WI38 (cell line): ENCODE results near the gene RNASET2.

Experiments used
- H3K4me3 ChIP-seq: 2 replicates; pipeline ENCODE4 v1.5.1; 2011; ENCODE audit warnings: low read depth, mild to moderate bottlenecking, control low read depth, low read length
- CTCF ChIP-seq: IDR thresholded peaks from 2 replicates; pipeline ENCODE4 v1.5.1; 2012; ENCODE audit warnings: low read depth, mild to moderate bottlenecking, control low read depth, low read length

Gene RNASET2

DNA sequence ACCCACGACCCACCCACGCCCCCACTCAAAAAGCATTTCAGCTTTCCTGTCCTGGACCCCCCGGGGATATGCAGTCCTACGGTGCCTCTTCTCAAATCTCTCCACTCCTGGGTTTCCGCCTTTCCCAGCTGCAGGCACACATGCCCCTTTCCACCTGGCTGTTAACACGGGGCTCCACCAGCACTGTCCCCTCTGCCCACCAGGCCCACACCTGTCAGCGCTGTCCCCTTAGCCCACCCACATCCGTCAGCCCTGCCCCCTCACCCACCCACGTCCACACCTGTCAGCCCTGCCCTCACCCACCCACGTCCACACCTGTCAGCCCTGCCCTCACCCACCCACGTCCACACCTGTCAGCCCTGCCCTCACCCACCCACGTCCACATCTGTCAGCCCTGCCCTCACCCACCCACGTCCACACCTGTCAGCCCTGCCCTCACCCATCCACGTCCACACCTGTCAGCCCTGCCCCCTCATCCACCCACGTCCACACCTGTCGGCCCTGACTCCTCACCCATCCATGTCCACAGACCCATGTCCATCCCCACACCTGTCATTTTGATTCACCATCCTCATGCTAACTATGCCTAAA is 11.6 kb downstream of the RNASET2 start:
- H3K4me3 ChIP-seq: no peak overlapping the region
- TF ChIP-seq CTCF: no peak

- no peak for TF ChIP-seq CTCF
- H3K4me3 ChIP-seq: no peak overlapping the region
These were observed 13.8 kb downstream of the RNASET2 start for GRCh38 chr6:166942393-166943168.

DNA sequence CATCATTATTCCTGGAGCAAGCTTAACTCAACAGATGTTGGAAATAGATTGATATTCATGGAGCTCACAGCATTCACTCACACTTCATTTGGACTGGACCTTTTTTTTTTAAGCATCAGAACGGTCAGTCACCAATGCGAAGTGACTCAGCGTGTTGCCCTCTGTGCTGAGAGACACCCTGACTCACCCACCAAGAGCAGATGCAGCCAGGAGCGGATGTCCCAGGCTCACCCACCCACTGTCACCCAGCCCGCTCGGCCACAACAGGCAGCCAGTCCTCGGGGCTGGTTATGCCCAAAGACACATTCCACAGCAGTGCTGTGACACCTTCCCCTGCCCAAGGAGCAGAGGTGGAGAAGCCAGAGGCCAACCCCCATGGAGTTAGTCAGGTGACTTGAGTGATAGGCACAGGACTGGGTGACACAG is 15.7 kb downstream of the RNASET2 start:
- no peak for TF ChIP-seq CTCF
- H3K4me3 ChIP-seq: no peak overlapping the region

- H3K4me3 ChIP-seq: no peak overlapping the region
- TF ChIP-seq CTCF: no peak
These were observed 16.5 kb downstream of the RNASET2 start for GRCh38 chr6:166939894-166940293.

- no peak overlapping the region for H3K4me3 ChIP-seq
- no peak for TF ChIP-seq CTCF
These were observed 17.0 kb downstream of the RNASET2 start for GRCh38 chr6:166939345-166939744.

GRCh38 chr6:166938704-166939103 is 17.6 kb downstream of the RNASET2 start:
- no peak overlapping the region for H3K4me3 ChIP-seq
- TF ChIP-seq CTCF: no peak

DNA sequence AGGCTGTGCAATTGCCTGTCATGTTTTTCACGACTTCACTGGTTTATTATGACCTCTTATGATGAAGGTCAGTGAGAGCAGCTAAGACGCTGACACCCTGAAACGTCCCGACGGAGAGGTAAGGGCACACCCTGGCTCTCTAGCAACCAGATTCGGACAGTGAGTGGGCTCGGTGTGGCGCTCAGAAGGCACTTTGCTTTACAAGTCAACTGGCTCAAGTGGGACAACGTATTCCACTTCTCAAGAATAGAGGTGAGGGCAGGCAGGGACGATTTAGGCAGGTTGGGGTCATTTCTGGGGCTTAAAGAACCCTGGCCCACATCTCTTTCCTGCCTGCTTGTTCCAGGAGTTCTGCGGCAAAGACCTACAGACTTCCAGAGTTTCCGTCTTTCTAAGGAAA is 18.2 kb downstream of the RNASET2 start:
- TF ChIP-seq CTCF: no peak
- H3K4me3 ChIP-seq: no peak overlapping the region
